K562 (cell line): ENCODE results near the gene CCNI. TPM values are rescaled to one million over a fixed set of nuclear protein-coding genes. Genes with fewer than 3 reads are reported as not detected.

Experiments
- ATAC-seq: fragments of 200-7000 bp; cut with Tn5 transposase; 3 replicates; pipeline ENCODE4 v1.9.1; 2020; ENCODE audit warnings: moderate library complexity
- BruUV-seq: library from RNA; stranded (reverse); fragments of 400-500 nt; replicated peaks from 2 replicates; lab custom pipeline; 2021; lab: Mats Ljungman, UMichigan
- CTCF ChIA-PET: fragments of 300-600 bp; formaldehyde crosslinking; extraction: SDS; loops from one replicate; lab custom pipeline; 2021; ENCODE audit warnings: low intra/inter-chr PET ratio; lab: Yijun Ruan, JAX
- POLR2A ChIA-PET: fragments of 300-600, 350-650 bp; sonication (Branson Sonifier 250); formaldehyde crosslinking; extraction: SDS; loops from one replicate; lab custom pipeline; 2021; ENCODE audit warnings: antibody characterized with exemption, inconsistent platforms; lab: Yijun Ruan, JAX
- DNase-seq, 4 experiments: peaks; one replicate each; pipeline versions ENCODE4 v3.0.0 to v3.0.0-alpha.2; 2011 to 2018; ENCODE audit warnings: low spot score in 3 of 4, mixed read lengths in 3 of 4; ENCODE audit errors: extremely low read depth in 1 of 4
- FAIRE-seq: peaks from 2 replicates; lab custom pipeline; 2011; peaks lifted over from hg19 to GRCh38; lab: Jason Lieb, UNC
- H2AFZ ChIP-seq: 2 replicates; pipeline ENCODE4 v1.6.0; 2011; ENCODE audit warnings: low read depth, low read length, control low read depth, inconsistent platforms
- H3K27ac ChIP-seq: fragments of 200-600 bp; 3 replicates; pipeline ENCODE4 v1.8.0; 2011; ENCODE audit warnings: low read depth, mild to moderate bottlenecking, control low read depth, inconsistent platforms, low read length, moderate library complexity, mixed read lengths; ENCODE audit errors: extremely low read depth
- H3K27me3 ChIP-seq, 2 experiments: fragments of 300-600 bp in 1 of 2; 2 replicates in 1 of 2; 3 replicates in 1 of 2; pipeline versions ENCODE4 v1.6.0 to v1.8.0; 2011; ENCODE audit warnings: inconsistent platforms in 2 of 2, low read length in 2 of 2, mild to moderate bottlenecking in 1 of 2, mixed read lengths in 1 of 2, moderate library complexity in 1 of 2; ENCODE audit not compliant: control insufficient read depth in 2 of 2, insufficient read depth in 2 of 2
- H3K36me3 ChIP-seq: fragments of 300-600 bp; 3 replicates; pipeline ENCODE4 v1.8.0; 2011; ENCODE audit warnings: mild to moderate bottlenecking, low read length, inconsistent platforms; ENCODE audit not compliant: control insufficient read depth, insufficient read depth
- H3K4me1 ChIP-seq, 2 experiments: fragments of 200-600 bp in 1 of 2; replicated peaks in 1 of 2; 2 replicates in 1 of 2; 3 replicates in 1 of 2; pipeline versions ENCODE4 v1.5.1 to v1.8.0; 2011; ENCODE audit warnings: inconsistent platforms in 2 of 2, low read length in 2 of 2, mild to moderate bottlenecking in 1 of 2, mixed read lengths in 1 of 2, moderate library complexity in 1 of 2; ENCODE audit not compliant: control insufficient read depth in 2 of 2, insufficient read depth in 2 of 2
- H3K4me2 ChIP-seq: 2 replicates; pipeline ENCODE4 v1.6.1; 2011; ENCODE audit warnings: low read length, control low read depth, inconsistent platforms, mixed read lengths; ENCODE audit not compliant: insufficient read depth
- H3K4me3 ChIP-seq: fragments of 200-600 bp; sonication (generic), shearing (Covaris generic); 2 replicates; pipeline ENCODE4 v1.5.1; 2016; ENCODE audit warnings: control low read depth, inconsistent platforms
- H3K79me2 ChIP-seq: fragments of 200-600 bp; 3 replicates; pipeline ENCODE4 v1.8.0; 2011; ENCODE audit warnings: low read length, inconsistent platforms; ENCODE audit not compliant: control insufficient read depth, insufficient read depth
- H3K9ac ChIP-seq, 2 experiments: 2 replicates each; pipeline versions ENCODE4 v1.6.0 to v1.6.1; 2011; ENCODE audit warnings: low read depth in 2 of 2, low read length in 2 of 2, control low read depth in 1 of 2, inconsistent platforms in 1 of 2, mild to moderate bottlenecking in 1 of 2, mixed read lengths in 1 of 2; ENCODE audit not compliant: insufficient read depth in 1 of 2
- H3K9me1 ChIP-seq: one replicate; pipeline ENCODE4 v1.6.0; 2011; ENCODE audit warnings: inconsistent platforms, mild to moderate bottlenecking, low read length, moderate library complexity; ENCODE audit not compliant: control insufficient read depth, insufficient read depth
- H3K9me3 ChIP-seq: replicated peaks from 2 replicates; pipeline ENCODE4 v1.5.1; 2011; ENCODE audit warnings: low read depth, low read length, inconsistent platforms; ENCODE audit not compliant: control insufficient read depth, insufficient read depth
- H4K20me1 ChIP-seq: replicated peaks from 2 replicates; pipeline ENCODE4 v1.6.1; 2011; ENCODE audit warnings: low read length, inconsistent platforms, mixed read lengths; ENCODE audit not compliant: control insufficient read depth, insufficient read depth
- NFE2L1 ChIP-seq: fragments of 450-650 bp; IDR thresholded peaks from 2 replicates; pipeline ENCODE4 v1.6.1; 2016; ENCODE audit warnings: missing genetic modification characterization, low read depth, mild to moderate bottlenecking, missing compliant biosample characterization, moderate library complexity, borderline replicate concordance
- NR4A1 ChIP-seq, 2 experiments: fragments of 250-450 bp in 1 of 2; fragments of 450-650 bp in 1 of 2; sonication (Bioruptor Pico) in 1 of 2; IDR thresholded peaks; 2 replicates each; pipeline versions ENCODE4 v1.4.0 to v1.6.1; 2016 to 2020; ENCODE audit warnings: mild to moderate bottlenecking in 2 of 2, missing compliant biosample characterization in 1 of 2, missing genetic modification characterization in 1 of 2, moderate library complexity in 1 of 2
- RAD21 ChIP-seq, 2 experiments: fragments of 250-450 bp in 1 of 2; fragments of 450-650 bp in 1 of 2; sonication (Bioruptor Pico) in 1 of 2; formaldehyde crosslinking in 1 of 2; IDR thresholded peaks in 1 of 2; conservative IDR thresholded peaks in 1 of 2; 2 replicates each; pipeline versions ENCODE4 v1.4.0 to v1.8.0; 2020 to 2022; ENCODE audit warnings: mild to moderate bottlenecking in 2 of 2, moderate library complexity in 1 of 2
- WGBS: fragments of 100-300 bp; shearing (Covaris generic); methylation state at CpG from one replicate; pipeline ENCODE4 v1.1.6; 2016; ENCODE audit warnings: low coverage, mixed read lengths; ENCODE audit not compliant: insufficient coverage; ENCODE audit errors: missing lambda C conversion rate; 5-methylcytosine and 5-hydroxymethylcytosine counted together
- in situ Hi-C: fragments of 300-500 bp; cut with MboI; formaldehyde crosslinking; loops from 4 replicates; pipeline ENCODE4 v1.15.0; 2018; ENCODE audit warnings: inconsistent platforms, mixed read lengths
- intact Hi-C: fragments of 100-400 bp; cut with micrococcal nuclease; formaldehyde crosslinking; loops from 2 replicates; pipeline ENCODE4 v1.14.2; 2022
- polyA plus RNA-seq, 8 experiments: library from polyadenylated mRNA; depleted of rRNA in 4 of 8; stranded (reverse) in 5 of 8; unstranded in 3 of 8; fragments of >200 nt; fragmentation: Nextera tagmentation in 2 of 8; fragmentation: Illumina TruSeq in 1 of 8; extraction: Ambion mirVana in 2 of 8; extraction: Trizol in 1 of 8; gene quantifications; 2 replicates each; pipeline versions ENCODE4 v1.2.1 to v1.2.3, GENCODE V29; 2011 to 2014; ENCODE audit warnings: inconsistent platforms in 1 of 8, missing spikeins in 1 of 8
- total RNA-seq, 7 experiments: library from RNA; depleted of rRNA in 6 of 7; stranded (reverse); fragments of >200 nt in 6 of 7; fragmentation: Illumina TruSeq in 2 of 7; extraction: Trizol in 2 of 7; gene quantifications; 2 replicates each; pipeline versions ENCODE4 v1.2.1 to v1.2.3, GENCODE V29; 2011 to 2021; ENCODE audit warnings: low replicate concordance in 1 of 7
- TF ChIP-seq, protein P1 (sequence below), 3 experiments: IDR thresholded peaks in 2 of 3; conservative IDR thresholded peaks in 1 of 3; 2 replicates each; pipeline ENCODE4 v1.5.1; 2011 to 2012; ENCODE audit warnings: low read length in 3 of 3, mild to moderate bottlenecking in 3 of 3, control low read depth in 2 of 3, improper control_type of control experiment in 1 of 3, inconsistent platforms in 1 of 3, low read depth in 1 of 3, mixed read lengths in 1 of 3, moderate library complexity in 1 of 3; ENCODE audit not compliant: insufficient read depth in 2 of 3
- TF ChIP-seq, protein P2 (sequence below): fragments of 450-650 bp; IDR thresholded peaks from 2 replicates; pipeline ENCODE4 v1.6.1; 2017; ENCODE audit warnings: mild to moderate bottlenecking, moderate library complexity

The CCNI gene
- total and polyA plus RNA-seq, 9 of the 15 experiments (the other 6 are each of a cell fraction or from before 2014, with no cell fraction given): 43.3 to 159 (median 98.5) TPM

DNA sequence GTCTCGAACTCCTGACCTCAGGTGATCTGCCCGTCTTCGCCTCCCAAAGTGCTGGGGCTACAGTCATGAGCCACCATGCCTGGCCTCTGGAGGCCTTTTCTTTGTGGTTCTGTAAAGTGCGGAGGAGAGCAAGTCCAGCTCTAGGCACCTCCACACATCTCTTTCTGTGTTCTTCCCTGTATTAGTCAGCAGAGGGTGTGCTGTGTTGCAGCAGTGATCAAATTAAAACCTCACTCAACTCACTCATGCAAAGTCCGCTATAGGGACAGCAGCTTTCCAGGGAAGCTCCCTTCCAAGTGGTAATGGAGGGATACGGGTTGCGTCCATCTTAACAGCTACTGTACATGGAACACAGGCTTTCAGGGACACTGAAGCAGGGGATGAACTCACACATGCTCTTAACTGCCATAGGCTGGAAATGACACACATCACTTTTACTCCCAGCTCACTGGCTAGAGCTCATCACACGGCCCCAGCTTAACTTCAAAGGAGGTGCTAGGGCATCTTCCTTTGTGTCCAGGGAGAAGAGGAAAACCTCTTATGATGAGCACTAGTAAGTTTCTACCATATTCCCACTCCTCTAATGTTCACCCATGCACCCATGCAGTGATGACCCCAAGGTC lies 45.2 kb upstream of the CCNI start:
- peak in 2 of 4 experiments; percentile 8 to 11 for DNase-seq
- Histone ChIP-seq H3K9me3 (no peaks in the 10 kb centered on the region), H3K9ac (no peak overlapping the region), H3K27ac (no peak overlapping the region), H3K79me2 (no peaks in the 10 kb centered on the region), H3K9me1 (no peaks in the 10 kb centered on the region), H3K36me3 (no peaks in the 10 kb centered on the region), H3K27me3 (peaks cover 22 to 24% of the 10 kb centered on the region in 2 experiments), H2AFZ (no peak overlapping the region), H3K4me1 (no peaks in the 10 kb centered on the region), H4K20me1 (no peaks in the 10 kb centered on the region), H3K4me2 (no peak overlapping the region), H3K4me3 (no peak overlapping the region)
- ChIA-PET CTCF (no interaction called here), POLR2A (interaction anchor here (1.0 kb wide), 1 partner anchor 20 kb away, joined by 3 read pairs; no protein-coding TSS in a partner anchor)
- TF ChIP-seq, protein P1, sequence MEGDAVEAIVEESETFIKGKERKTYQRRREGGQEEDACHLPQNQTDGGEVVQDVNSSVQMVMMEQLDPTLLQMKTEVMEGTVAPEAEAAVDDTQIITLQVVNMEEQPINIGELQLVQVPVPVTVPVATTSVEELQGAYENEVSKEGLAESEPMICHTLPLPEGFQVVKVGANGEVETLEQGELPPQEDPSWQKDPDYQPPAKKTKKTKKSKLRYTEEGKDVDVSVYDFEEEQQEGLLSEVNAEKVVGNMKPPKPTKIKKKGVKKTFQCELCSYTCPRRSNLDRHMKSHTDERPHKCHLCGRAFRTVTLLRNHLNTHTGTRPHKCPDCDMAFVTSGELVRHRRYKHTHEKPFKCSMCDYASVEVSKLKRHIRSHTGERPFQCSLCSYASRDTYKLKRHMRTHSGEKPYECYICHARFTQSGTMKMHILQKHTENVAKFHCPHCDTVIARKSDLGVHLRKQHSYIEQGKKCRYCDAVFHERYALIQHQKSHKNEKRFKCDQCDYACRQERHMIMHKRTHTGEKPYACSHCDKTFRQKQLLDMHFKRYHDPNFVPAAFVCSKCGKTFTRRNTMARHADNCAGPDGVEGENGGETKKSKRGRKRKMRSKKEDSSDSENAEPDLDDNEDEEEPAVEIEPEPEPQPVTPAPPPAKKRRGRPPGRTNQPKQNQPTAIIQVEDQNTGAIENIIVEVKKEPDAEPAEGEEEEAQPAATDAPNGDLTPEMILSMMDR (IDR thresholded peaks at IDR 0.05 in 2 of 3, conservative IDR thresholded peaks at IDR 0.05 in 1 of 3; ENCODE audit: insufficient read depth in 2 of 3, low read depth in 1 of 3, low read length in 3 of 3): peak in 1 of 3 experiments; percentile 39; a peak in 2 of 6 replicates
- TF ChIP-seq NFE2L1 (no peak), RAD21 (CRISPR knock-in tag; conservative IDR thresholded peaks at IDR 0.05 in 1 of 2, IDR thresholded peaks at IDR 0.05 in 1 of 2) (peak; percentile 27 to 28; a peak in 2 of 4 replicates), NR4A1 (CRISPR knock-in tag; IDR thresholded peaks at IDR 0.05) (no peak), NR4A1 (tag; IDR thresholded peaks at IDR 0.05) (no peak)
- TF ChIP-seq, protein P2, sequence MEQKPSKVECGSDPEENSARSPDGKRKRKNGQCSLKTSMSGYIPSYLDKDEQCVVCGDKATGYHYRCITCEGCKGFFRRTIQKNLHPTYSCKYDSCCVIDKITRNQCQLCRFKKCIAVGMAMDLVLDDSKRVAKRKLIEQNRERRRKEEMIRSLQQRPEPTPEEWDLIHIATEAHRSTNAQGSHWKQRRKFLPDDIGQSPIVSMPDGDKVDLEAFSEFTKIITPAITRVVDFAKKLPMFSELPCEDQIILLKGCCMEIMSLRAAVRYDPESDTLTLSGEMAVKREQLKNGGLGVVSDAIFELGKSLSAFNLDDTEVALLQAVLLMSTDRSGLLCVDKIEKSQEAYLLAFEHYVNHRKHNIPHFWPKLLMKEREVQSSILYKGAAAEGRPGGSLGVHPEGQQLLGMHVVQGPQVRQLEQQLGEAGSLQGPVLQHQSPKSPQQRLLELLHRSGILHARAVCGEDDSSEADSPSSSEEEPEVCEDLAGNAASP: no peak
- no TSS peak for BruUV-seq
- WGBS: 0% methylated on average over 8 of the region's 8 CpGs
- ATAC-seq: peak; percentile 73
- in situ Hi-C loops (no loop called here), intact Hi-C loops (no loop called here)
- FAIRE-seq: peak; percentile 6
